ENCODE data around the gene EMP3. TPM values are rescaled to one million over a fixed set of nuclear protein-coding genes. Genes with fewer than 3 reads are reported as not detected.

Gene EMP3
- total and polyA plus RNA-seq, 2 of the 13 experiments (the other 11 are each of a cell fraction or from before 2014, with no cell fraction given): 2.2 to 7.8 TPM

DNA sequence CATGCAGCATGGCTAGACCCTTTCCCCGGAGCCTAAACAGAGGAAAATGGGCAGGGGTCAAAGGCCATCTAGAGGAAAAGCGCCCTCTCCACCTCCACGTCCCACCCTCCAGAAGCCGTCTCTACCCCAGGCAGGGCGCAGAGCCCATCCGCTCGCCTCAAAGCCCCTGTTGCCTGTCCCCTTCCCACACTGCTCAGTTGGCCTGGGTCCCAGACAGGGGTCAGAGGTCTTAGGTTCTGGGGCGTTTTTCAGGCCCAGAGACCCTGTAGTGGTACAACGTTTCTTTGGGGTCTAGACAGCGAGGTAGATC, 38.1 kb downstream of the EMP3 start (continued):
- TF ChIP-seq ATF7 (IDR thresholded peaks at IDR 0.05): no peak
- TF ChIP-seq ATF7 (CRISPR knock-in tag; IDR thresholded peaks at IDR 0.05): no peak
- TF ChIP-seq, protein P1, sequence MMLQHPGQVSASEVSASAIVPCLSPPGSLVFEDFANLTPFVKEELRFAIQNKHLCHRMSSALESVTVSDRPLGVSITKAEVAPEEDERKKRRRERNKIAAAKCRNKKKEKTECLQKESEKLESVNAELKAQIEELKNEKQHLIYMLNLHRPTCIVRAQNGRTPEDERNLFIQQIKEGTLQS (CRISPR knock-in tag; IDR thresholded peaks at IDR 0.05): no peak
- TF ChIP-seq, protein P2, sequence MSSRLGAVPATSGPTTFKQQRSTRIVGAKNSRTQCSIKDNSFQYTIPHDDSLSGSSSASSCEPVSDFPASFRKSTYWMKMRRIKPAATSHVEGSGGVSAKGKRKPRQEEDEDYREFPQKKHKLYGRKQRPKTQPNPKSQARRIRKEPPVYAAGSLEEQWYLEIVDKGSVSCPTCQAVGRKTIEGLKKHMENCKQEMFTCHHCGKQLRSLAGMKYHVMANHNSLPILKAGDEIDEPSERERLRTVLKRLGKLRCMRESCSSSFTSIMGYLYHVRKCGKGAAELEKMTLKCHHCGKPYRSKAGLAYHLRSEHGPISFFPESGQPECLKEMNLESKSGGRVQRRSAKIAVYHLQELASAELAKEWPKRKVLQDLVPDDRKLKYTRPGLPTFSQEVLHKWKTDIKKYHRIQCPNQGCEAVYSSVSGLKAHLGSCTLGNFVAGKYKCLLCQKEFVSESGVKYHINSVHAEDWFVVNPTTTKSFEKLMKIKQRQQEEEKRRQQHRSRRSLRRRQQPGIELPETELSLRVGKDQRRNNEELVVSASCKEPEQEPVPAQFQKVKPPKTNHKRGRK (CRISPR knock-in tag; IDR thresholded peaks at IDR 0.05): no peak
- TF ChIP-seq NFE2 (CRISPR knock-in tag; IDR thresholded peaks at IDR 0.05): no peak
- TF ChIP-seq, protein P3, sequence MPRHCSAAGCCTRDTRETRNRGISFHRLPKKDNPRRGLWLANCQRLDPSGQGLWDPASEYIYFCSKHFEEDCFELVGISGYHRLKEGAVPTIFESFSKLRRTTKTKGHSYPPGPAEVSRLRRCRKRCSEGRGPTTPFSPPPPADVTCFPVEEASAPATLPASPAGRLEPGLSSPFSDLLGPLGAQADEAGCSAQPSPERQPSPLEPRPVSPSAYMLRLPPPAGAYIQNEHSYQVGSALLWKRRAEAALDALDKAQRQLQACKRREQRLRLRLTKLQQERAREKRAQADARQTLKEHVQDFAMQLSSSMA (CRISPR knock-in tag; IDR thresholded peaks at IDR 0.05): no peak
- no peak for TF ChIP-seq ZEB1 (IDR thresholded peaks at IDR 0.05; ENCODE audit: insufficient replicate concordance, low read depth)
- no peak for TF ChIP-seq ZNF7 (CRISPR knock-in tag; IDR thresholded peaks at IDR 0.05)
- TF ChIP-seq, protein P4, sequence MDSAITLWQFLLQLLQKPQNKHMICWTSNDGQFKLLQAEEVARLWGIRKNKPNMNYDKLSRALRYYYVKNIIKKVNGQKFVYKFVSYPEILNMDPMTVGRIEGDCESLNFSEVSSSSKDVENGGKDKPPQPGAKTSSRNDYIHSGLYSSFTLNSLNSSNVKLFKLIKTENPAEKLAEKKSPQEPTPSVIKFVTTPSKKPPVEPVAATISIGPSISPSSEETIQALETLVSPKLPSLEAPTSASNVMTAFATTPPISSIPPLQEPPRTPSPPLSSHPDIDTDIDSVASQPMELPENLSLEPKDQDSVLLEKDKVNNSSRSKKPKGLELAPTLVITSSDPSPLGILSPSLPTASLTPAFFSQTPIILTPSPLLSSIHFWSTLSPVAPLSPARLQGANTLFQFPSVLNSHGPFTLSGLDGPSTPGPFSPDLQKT (CRISPR knock-in tag; IDR thresholded peaks at IDR 0.05; ENCODE audit: borderline replicate concordance): no peak
- TF ChIP-seq ZNF558 (CRISPR knock-in tag; IDR thresholded peaks at IDR 0.05; ENCODE audit: borderline replicate concordance): no peak
- TF ChIP-seq, protein P5, sequence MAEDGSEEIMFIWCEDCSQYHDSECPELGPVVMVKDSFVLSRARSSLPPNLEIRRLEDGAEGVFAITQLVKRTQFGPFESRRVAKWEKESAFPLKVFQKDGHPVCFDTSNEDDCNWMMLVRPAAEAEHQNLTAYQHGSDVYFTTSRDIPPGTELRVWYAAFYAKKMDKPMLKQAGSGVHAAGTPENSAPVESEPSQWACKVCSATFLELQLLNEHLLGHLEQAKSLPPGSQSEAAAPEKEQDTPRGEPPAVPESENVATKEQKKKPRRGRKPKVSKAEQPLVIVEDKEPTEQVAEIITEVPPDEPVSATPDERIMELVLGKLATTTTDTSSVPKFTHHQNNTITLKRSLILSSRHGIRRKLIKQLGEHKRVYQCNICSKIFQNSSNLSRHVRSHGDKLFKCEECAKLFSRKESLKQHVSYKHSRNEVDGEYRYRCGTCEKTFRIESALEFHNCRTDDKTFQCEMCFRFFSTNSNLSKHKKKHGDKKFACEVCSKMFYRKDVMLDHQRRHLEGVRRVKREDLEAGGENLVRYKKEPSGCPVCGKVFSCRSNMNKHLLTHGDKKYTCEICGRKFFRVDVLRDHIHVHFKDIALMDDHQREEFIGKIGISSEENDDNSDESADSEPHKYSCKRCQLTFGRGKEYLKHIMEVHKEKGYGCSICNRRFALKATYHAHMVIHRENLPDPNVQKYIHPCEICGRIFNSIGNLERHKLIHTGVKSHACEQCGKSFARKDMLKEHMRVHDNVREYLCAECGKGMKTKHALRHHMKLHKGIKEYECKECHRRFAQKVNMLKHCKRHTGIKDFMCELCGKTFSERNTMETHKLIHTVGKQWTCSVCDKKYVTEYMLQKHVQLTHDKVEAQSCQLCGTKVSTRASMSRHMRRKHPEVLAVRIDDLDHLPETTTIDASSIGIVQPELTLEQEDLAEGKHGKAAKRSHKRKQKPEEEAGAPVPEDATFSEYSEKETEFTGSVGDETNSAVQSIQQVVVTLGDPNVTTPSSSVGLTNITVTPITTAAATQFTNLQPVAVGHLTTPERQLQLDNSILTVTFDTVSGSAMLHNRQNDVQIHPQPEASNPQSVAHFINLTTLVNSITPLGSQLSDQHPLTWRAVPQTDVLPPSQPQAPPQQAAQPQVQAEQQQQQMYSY (CRISPR knock-in tag; IDR thresholded peaks at IDR 0.05): no peak
- TF ChIP-seq BCL6 (CRISPR knock-in tag; IDR thresholded peaks at IDR 0.05): no peak
- TF ChIP-seq HNF4G (IDR thresholded peaks at IDR 0.05; ENCODE audit: borderline replicate concordance, low read depth, low read length): peak; percentile 48
- TF ChIP-seq HNF4G (CRISPR knock-in tag; IDR thresholded peaks at IDR 0.05; ENCODE audit: borderline replicate concordance, low read depth): no peak; the same call in 1 of the 2 replicates
- TF ChIP-seq, protein P6, sequence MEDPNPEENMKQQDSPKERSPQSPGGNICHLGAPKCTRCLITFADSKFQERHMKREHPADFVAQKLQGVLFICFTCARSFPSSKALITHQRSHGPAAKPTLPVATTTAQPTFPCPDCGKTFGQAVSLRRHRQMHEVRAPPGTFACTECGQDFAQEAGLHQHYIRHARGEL (CRISPR knock-in tag; IDR thresholded peaks at IDR 0.05): no peak
- peak; percentile 71; the same call in 1 of the 2 replicates for TF ChIP-seq ZC3H4 (CRISPR knock-in tag; IDR thresholded peaks at IDR 0.05; ENCODE audit: borderline replicate concordance)
- no peak for TF ChIP-seq ZNF749 (CRISPR knock-in tag; IDR thresholded peaks at IDR 0.05; ENCODE audit: borderline replicate concordance)
- TF ChIP-seq PAF1 (CRISPR knock-in tag; IDR thresholded peaks at IDR 0.05): no peak
- no peak for TF ChIP-seq ZKSCAN5 (CRISPR knock-in tag; IDR thresholded peaks at IDR 0.05)
- TF ChIP-seq HNF4A (CRISPR knock-in tag; IDR thresholded peaks at IDR 0.05): no peak; the same call in 1 of the 2 replicates
- TF ChIP-seq JUNB (CRISPR knock-in tag; IDR thresholded peaks at IDR 0.05; ENCODE audit: borderline replicate concordance): no peak
- TF ChIP-seq ZNF839 (CRISPR knock-in tag; IDR thresholded peaks at IDR 0.05; ENCODE audit: borderline replicate concordance): no peak
- TF ChIP-seq MAZ (IDR thresholded peaks at IDR 0.05; ENCODE audit: borderline replicate concordance, low read depth, low read length): no peak
- no peak for TF ChIP-seq MAZ (CRISPR knock-in tag; IDR thresholded peaks at IDR 0.05; ENCODE audit: low read depth)
